Measurements from ENCODE around the gene FHIT. TPM values are rescaled to one million over a fixed set of nuclear protein-coding genes. Genes with fewer than 3 reads are reported as not detected.

FHIT gene
- total RNA-seq, 1 experiment from 2014 or later = 0.39 TPM

DNA sequence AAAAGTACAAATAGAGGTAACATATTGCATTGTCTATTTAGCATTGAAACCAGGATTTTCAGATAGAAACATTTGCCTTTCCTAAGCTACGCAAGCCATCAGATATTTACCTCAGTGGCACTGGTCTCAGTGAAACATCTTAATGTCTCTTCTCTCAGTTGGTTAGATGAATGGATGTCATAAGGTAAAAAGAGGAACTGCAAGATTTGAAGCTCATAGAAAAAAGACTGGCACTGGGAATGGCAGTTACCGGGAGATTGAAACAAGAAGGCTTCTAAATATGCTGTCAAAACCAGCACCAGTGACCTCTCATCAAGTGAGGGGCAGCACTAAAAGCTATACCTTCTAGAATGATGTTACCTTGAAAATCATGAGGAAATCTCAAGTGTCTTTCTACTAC is 486.4 kb downstream of the FHIT start:
- no peak for DNase-seq (ENCODE audit: low read depth)

DNA sequence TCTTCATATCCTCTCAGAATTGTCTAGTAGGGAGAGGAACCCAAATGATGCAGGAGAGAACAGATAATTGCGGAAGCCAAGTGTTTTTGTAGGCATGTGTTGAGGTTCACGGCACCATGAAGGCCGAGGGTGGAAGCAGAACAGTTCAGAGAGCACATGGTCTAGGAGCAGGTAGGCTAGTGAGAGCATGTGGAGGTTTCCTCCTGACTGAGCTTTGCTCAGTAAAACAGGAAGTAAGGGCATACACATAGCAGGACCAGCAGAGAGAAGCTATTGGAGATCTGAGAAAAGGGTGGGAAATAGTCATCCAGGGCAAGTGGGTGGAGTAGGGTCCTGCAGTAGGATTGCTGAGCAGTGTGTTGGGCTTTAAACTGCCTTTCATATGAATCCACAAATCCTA is 491.1 kb downstream of the FHIT start:
- DNase-seq (ENCODE audit: low read depth) = no peak

DNA sequence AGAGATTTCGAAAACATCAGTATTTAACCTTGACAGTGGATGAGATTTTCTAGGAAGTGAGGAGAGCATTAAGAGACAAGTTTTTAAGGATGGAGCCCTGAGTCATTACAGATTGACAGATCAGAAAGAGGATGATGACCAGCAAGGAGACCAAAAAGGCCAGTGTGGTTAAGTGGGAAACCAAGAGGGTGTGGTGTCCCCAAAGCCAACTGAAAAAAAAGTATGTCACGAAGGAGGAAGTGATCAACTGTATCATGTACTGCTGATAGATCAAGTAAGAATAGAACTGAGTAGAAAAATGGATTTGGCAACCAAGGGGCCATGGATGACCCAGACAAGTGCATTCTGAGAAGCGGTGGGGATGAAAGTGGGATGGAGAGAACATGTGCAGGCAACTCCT is 491.8 kb downstream of the FHIT start:
- no peak for DNase-seq (ENCODE audit: low read depth)

DNA sequence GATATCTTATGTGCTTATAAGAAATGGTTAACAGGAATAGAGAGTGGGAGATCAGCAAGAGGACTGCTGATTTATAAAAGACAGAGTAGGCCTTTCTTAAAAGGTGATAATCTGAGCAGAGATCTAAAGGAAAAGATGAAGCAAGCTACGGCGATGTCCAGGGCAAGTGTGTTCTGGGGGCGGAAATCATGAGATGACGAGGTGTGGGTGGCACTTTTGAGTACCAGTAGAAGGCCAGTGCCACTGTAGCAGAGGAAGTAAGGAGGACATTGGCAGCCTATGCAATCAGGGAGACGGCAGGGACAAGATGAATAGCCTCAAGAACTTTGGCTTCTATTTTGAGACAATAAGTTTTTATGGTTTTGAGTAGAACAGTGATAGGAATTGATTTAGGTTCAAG is 492.4 kb downstream of the FHIT start:
- no peak for DNase-seq (ENCODE audit: low read depth)

DNA sequence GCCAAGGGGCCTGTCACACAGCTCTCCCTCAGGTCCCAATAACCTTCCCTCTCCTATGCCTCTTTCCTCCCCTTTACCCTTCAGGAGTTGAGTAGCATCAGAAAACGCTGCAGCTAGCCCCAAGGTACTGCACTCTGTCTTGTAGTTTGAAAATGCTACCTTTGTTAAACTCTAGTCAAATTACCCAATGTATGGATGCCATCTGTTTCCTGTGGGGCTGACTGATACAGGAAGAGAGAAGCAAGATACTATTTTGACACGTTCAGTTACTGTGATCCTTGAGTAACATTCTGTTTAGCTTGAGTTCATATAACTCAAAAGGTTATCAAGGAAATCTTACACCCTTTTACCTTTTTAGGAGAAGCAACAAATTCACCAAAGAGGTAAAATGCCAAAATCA is 493.1 kb downstream of the FHIT start:
- no peak for DNase-seq (ENCODE audit: low read depth)

DNA sequence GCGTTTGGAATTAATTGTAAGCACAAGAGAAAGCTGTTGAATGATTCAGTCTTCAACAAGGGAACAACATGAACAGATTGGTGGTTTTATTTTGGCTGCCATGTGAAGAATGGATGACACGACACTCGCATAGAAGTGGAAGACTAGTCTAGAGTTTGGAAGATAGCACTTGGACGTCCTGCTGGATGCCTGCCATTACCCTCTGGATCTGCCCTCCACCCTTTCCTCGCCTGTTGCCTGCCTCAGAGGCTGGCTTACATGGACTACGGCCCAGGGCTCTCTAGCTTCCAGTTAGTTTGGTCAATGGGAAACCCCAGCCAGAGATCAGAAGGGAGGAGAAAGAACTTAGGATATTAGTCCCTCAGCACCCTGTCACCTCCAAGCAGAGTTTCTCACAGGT is 493.5 kb downstream of the FHIT start:
- DNase-seq (ENCODE audit: low read depth) = no peak

DNA sequence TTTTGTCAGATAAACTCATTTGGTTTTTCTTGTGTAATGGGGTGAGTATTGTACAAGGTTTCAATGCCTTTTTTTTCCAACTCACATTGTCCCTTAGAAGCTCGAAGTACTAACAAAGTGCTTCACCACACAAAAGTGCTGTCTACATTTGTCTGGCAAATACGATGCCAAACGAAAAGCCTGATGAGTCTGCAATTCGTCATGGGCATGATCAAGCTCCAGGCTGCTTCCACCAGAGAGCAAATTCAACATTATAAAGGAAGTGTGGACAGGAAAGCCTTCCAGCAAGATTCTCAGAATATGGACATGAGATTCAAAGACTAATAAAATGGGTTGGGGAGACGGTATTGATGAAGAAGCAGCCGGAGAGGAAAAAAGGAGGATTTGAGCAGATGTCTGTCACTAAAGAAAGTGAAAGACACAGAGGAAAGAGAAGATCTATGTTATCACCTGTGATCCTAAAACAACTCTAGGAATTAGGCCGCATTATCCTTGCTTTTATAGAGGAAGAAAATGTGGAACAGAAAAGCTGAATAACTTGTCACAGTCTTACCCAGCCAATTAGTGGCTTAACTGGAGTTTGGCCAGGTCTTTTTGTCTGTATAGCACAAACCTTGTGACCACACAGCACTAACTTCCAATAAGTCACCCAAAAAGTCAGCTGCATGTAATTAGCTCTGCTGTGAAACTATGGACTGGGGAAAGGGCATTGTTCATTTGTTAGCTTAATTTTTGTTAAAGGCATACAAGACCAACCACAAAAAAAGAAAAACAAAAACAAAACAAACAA is 494.8 kb downstream of the FHIT start:
- DNase-seq (ENCODE audit: low read depth) = peak; percentile 58

DNA sequence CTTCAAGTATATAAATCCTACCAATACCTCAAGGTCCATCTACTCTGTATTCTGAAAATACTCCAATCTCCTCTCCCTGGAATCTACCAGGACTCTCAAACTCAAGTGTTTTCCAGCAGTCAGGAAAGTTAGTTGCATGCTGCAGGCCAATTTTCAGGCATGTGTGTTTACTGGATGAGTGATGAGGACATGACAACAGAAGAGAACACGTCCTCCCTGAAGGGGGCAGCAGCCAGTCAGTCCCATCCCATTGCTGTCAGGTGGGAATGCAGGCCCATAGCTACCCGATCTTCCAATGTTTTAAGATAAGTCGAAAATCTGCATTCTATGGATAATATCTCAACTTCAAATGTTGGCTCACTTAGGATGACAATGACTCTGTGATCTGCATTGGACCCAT is 496.2 kb downstream of the FHIT start:
- DNase-seq (ENCODE audit: low read depth) = no peak

DNA sequence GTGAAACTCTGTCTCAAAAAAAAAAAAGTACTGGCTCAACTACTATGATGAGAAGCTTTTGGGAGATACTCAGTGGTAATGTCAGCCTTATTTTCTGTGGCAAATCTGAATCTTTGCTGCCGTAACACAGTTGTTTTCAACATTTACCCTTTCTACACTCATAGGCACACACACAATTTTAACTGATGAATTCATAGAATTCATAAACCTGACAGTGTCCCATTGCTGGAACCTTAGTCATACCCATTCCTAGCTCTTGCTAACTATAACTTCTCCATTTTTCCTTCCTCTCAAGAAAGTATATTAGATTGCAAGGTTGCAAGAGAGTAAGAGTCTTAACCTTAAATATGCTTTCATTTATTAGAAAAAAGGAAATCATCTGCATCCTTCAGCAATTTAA is 496.6 kb downstream of the FHIT start:
- no peak for DNase-seq (ENCODE audit: low read depth)

DNA sequence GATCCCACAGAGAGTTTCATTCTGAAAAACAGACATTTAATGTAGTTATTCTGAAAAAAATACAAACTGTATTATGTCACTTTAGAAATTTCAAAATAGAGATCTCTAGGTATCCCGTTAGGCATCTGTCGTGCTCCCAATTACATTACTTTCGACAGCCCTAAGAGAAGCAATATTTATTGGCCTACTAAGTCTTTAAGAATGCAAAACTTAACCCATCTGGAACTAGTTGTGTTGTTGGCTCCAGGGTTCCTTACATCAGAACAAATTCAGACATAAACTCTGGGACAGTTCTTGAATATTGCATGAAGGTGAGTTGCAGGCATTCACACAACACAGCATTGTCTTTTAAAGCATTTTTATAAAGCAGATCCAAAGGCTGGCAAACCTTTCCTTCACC is 498.4 kb downstream of the FHIT start:
- DNase-seq (ENCODE audit: low read depth) = peak; percentile 48

DNA sequence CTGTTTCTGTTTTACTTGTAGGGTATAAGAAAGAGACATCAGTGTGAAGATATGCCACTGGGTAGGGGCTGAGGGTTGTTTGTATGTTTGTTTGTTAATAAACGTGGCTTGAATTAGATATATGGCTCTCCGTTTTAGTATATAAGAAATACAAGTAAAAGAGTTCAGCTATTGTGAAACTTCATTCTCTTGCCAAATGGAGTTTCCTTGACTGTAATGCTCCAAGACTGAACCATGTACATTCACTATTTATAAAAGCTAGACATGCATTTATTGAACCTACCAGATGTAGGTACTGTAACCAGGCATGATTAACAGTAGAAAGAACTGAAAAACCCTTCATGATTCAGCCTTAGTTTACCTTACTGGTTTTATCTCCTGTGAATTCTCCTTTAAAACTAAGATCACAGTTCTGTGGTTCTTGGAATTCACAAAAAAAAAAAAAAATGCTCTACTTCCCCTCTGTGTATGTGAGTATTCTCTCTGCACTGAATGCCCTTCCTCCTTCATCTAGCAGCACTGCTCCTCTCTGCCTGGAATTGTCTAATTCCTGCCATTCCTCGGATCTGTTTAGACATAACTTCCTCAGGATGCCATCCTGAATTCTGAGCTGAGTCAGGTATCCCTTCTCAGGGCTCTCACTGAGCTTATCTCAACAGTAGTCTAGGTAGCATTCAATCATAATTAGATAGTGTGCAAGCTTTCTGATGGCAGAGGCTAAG is 504.4 kb downstream of the FHIT start:
- DNase-seq (ENCODE audit: low read depth) = no peak

DNA sequence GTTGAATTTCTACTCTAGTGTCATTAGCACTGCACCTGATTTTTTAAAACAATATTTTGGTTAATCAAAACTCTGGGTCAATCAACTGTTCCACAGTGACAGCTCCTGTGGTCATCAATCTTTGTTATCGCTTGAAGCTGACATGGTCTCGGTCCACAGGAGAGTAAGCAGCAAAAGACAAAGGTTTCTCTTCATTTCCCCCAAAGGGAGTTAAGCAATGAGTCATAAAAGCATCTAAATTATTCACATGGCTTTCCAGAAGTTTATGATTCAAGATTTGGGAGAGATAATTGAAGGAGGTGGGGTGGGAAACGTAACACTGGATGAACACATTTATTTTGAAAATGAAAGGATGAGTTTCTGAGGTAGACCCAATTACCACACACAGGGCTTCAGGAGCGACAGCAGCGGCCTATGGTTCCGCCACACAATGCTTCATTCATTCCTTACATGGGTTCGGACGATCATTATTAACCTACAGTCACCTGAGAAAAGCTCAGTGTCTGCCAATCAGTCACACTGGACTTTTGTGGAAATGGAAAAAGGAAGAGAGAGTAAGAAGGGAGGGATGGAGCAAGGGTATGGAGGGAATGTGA is 505.1 kb downstream of the FHIT start:
- DNase-seq (ENCODE audit: low read depth) = peak; percentile 64

DNA sequence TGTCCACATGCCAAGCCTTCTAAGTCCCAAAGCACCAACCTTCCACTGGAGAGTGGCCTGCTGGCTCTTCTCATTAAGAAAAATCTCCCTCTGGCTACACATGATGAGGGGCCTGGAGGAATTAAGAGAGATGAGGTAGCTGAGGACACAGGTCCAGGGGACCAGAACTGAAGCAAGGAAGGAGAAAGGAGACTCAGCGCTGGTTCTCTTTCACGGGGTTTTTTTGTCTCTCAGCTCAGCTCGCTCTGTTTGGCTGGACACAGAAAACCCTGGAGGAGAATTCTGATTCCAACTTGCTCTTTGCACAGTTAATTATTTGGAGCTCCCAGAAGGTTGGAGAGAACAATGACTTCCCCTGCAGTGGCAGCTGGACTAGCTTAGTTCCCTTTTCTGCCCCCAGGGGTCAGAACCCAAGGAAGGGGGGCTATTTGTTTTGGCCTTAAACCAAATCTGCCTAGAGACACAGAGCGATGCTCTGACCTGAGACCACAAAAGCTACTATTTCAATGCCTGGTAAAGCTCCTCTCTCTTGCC is 507.6 kb downstream of the FHIT start:
- peak; percentile 69 for DNase-seq (ENCODE audit: low read depth)

DNA sequence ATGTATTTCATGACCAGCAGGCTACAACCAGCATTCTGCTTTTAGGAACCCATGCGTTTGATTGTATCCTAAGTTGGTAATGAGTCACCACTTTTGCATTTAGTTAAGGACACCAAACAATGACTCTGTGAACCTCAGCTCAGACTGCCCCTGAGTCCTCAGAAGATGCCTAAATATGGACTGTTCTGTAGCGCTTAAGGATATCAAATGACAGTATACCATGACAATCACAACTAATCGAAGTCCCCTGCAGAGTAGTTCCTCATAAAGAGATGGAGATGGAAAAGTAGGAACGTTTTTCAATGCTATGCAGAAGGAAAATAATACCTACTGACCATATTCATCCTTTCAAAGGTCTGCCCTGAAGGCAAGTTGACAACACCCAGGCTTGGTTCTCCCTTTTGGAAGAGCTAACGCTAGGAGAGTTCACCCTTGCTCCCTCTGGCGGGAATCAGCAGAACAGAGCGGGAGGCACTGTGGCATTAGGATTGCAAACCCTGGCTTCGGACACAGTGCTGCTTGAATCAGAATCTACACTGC is 508.6 kb downstream of the FHIT start:
- peak; percentile 85 for DNase-seq (ENCODE audit: low read depth)

DNA sequence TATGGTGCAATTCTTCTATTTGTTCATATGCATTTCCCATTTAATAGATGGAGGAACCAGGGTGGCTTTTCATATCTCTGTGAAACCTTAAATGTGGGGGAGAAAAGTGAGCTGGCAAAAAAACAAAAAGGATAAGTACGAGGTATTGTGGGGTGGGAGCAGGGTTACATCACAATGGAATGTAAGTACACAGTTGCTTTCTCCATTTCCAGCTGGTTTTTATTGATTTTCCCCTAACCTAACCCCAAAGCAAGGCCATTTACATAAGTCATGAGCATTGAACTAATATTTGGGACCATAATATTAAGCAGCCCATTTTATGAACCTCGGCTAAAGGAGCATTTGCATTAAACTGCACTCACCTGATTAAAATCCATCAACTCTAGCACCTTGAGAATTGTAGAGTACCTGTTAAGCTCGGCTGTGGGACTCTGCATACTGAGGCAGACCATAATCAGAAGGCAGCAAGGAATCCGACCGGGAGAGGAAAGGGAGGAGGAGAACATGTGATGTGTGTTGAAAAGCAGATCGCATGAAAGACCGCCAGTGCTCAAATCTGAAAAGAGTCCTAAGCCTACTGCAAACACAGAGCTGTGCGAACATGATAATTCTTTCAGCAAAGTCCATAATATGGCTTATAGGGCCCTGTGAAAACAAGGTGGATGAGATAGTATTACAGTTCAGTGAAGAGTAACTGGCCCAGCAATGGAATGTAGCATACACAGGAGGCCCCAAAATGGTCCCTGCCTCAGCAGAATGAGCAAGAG is 513.4 kb downstream of the FHIT start:
- DNase-seq (ENCODE audit: low read depth) = no peak

DNA sequence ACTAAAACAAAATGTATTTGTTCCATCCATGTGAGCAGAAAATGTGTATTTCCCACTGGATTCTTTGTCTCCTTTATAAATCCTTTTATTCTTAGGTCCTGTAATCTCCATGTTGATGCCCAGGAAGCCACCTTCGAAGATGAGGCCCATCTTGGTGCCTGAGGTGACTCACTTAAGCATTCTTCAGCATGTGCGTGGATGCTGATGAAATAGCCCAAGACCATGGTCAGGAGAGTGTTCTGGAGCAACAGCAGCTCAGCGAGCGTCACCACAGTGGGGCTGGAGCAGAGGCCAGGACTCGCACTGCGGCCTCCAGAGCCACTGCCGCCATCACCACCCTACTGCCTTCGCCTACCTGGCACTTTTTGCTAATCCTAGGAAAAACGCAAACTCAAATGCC is 520.9 kb downstream of the FHIT start:
- DNase-seq (ENCODE audit: low read depth) = no peak

DNA sequence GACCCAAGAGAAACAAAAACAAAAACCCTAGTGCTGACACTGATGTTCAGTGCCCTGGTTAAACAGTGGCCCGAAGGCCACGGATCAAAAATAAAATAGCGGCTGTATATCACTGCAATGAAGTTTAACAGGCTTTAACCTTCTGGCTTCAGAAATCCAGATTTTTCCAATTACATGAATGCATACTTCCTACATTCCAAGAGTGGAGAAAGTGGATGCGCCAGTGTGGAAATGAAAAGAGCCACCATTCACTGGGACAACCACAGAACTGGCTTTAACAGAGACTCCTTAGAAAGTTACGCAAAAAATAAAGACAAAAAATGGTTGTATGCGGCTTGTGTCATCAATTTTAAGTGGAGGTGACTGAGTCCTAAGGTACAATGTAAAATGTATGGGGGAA is 522.2 kb downstream of the FHIT start:
- no peak for DNase-seq (ENCODE audit: low read depth)

DNA sequence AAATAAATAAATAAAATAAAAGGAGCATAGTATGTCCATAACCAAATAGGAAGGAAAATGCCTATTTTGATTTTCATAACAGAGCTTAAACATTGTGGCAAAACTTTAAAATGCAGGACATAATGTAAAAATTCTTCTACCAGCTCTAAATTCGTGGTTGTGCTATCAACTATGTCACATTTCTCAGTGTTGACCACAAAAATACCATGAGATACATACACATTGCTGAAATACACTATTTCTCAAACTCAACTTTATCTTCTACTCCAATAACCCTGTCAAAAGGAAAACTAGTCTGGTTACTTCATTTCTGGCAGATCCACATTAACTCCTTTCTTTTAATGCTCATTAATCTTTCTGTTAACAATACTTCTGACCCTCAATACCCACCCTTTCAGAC is 523.2 kb downstream of the FHIT start:
- no peak for DNase-seq (ENCODE audit: low read depth)

DNA sequence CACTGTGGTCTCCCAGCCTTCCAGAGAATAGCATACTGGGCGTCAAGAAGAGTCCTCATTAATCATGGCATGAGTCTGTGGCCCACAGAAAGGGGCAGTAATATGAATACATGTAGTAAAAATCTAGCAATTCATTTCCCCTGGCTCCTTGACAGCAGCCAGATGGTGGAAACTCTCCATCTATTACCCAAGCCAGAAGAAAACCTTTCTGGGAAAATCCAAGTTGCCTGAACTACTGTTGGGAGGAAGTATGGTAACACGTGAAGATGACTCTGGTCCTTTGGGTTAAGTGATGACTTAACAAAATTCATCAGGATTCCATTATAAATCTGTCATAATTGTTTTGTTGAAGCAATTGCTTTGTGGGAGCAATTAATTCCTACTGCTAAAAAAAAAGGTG is 530.5 kb downstream of the FHIT start:
- no peak for DNase-seq (ENCODE audit: low read depth)

DNA sequence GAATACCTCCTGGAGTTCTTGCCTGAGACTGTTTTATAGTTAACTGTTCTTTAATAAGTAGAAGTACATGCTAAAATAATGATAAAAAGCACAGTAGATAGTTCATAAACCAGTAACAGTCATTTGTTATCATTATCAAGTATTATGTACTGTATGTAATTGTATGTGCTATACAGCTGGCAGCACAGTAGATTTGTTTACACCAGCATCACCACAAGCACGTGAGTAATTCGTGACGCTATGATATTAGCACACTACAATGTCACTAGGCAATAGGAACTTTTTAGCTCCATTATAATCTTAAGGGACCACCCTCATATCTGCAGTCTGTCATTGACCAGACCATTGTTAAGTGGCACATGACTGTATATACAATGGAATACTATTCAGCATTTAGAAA is 534.7 kb downstream of the FHIT start:
- no peak for DNase-seq (ENCODE audit: low read depth)

DNA sequence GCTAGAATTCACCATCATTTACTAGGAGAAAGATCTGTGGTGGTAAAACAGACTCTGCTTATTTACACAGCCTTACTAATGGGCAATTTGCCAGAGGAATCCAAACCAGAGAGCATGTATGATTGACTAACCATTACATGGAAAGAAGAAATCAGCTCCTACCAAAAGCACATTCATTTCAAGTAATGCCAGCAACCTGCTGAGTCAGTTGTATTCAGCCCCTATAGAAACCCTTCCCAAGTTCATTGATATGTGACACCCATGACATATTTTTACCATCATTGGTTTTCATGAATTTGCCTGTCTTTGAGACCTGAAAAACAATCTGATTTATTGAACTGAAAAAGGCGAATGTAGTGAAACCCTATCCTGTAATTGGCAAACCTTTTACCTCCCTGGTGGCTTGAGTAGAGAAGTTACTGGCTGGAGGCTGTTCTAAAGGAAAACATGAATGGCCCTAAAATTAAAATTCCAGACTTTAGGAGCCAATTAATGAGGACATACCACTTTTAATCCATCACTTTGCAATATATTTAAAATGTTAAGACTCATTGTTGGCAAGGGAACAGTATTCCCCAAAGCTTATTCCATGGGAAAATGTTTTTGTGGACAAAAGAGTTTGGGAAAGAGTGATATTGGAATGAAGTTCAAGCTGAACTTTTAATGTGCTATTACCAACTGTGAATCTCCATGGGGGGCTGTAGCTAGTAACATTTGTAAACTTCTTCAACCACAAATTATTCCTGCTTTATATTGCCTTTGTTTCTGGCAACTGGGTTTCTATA is 542.9 kb downstream of the FHIT start:
- peak; percentile 18 for DNase-seq (ENCODE audit: low read depth)

All from M059J (cell line).